Stimulated activated effector memory CD8-positive, alpha-beta T cell treated with anti-CD3 and anti-CD28 coated beads, Interleukin-12 subunit alpha, Interleukin-12 subunit beta, amount 100 ng/mL, for 72 hours (primary cell): ENCODE results near the gene ACAD9.
A peak's percentile ranks its signal among the peaks of the same experiment; 100 is the strongest.
"Not testable (repeated sequence)": the region's sequence is repeated elsewhere in the genome, so short reads cannot be mapped to it uniquely, and the experiment has no call there.

Experiments used
- ATAC-seq: fragments of 150-1000 bp; cut with Tn5 transposase; 2 replicates; pipeline ENCODE4 v1.10.0; 2021
- DNase-seq, 2 donors: peaks; one replicate each; pipeline ENCODE4 v3.0.0; 2021 to 2022; ENCODE audit warnings: low spot score in 2 of 2
- H3K27ac Mint-ChIP-seq: one replicate; pipeline ENCODE4 v1.8.0; 2022; ENCODE audit warnings: mild to moderate bottlenecking, mixed read lengths
- H3K36me3 Mint-ChIP-seq: one replicate; pipeline ENCODE4 v1.8.0; 2022; ENCODE audit warnings: mild to moderate bottlenecking, mixed read lengths
- H3K4me1 Mint-ChIP-seq: one replicate; pipeline ENCODE4 v1.8.0; 2022; ENCODE audit warnings: mixed read lengths
- H3K4me3 Mint-ChIP-seq: one replicate; pipeline ENCODE4 v1.8.0; 2022; ENCODE audit warnings: mild to moderate bottlenecking, mixed read lengths
- H3K9me3 Mint-ChIP-seq: one replicate; pipeline ENCODE4 v1.8.0; 2022; ENCODE audit warnings: mixed read lengths

ACAD9 gene

DNA sequence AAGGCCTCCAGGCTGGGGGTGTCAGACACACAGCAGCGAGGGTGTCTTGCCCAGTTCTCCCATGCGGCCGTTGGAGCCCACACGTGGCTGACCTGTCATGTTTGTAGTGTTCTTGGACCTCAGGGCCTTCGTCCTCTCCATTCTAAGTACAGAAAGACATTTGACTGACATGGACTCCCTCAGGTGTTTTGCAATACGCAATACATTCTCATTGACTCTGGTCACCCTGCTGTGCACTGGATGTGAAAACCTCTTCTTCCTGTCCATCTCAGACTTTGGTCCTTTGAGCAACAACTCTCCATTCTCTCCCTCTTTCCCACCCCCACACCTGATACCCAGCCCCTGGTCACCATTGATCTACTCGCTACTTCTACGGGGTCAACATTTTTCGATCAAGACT lies 28.9 kb upstream of the ACAD9 start:
- Mint-ChIP-seq H3K36me3 (no peaks in the 10 kb centered on the region), H3K9me3 (peaks cover 10% of the 10 kb centered on the region), H3K4me3 (no peak overlapping the region), H3K4me1 (peaks cover 16% of the 10 kb centered on the region), H3K27ac (no peak overlapping the region)
- DNase-seq: no peak
- no peak for ATAC-seq

DNA sequence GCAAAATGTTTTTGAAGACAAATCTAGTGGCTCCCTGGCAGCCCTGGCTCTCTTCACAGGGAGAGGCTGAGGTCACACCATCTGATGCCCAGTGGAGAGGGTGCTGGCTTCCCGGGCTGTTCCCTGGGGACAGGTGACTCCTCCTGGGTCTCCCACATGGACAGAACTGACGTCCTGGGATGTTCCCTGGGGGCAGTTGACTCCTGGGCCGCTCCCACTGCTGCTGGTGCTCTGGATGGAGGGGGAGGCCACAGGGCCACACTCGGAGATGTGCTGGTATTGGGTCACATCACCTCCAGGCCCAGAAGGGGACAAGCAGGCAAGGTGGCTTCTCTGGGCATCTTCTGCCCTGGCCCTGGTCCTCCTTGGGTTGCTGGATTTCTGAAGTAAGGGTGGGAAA lies 27.8 kb upstream of the ACAD9 start:
- Mint-ChIP-seq H3K27ac (no peak overlapping the region), H3K9me3 (peaks cover 10% of the 10 kb centered on the region), H3K36me3 (no peaks in the 10 kb centered on the region), H3K4me3 (no peak overlapping the region), H3K4me1 (peaks cover 6% of the 10 kb centered on the region)
- no peak for DNase-seq
- ATAC-seq: no peak

DNA sequence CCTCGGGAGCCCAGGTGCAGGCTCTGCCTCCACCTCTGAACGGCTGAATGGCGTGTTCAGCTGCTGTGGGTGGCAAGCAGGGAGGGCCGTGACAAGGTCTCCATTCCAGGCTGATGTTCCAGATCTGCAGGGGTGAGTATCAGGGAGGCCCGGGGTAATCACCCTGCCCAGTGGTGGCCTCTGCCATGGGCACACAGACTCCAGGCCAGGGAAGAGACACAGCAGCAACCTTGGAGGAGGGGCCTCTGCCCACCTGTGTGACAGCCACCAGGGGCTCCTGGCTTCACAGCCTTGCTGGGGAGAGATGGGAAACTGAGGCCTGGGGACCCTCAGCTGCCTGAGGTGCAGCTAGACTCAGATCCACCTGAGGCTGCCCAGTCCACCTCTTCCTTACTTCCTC lies 25.6 kb upstream of the ACAD9 start:
- ATAC-seq: no peak
- no peak overlapping the region for H3K27ac Mint-ChIP-seq
- H3K4me3 Mint-ChIP-seq: no peak overlapping the region
- no peak for DNase-seq
- no peaks in the 10 kb centered on the region for H3K36me3 Mint-ChIP-seq
- H3K9me3 Mint-ChIP-seq: peaks cover 20% of the 10 kb centered on the region
- no peaks in the 10 kb centered on the region for H3K4me1 Mint-ChIP-seq

DNA sequence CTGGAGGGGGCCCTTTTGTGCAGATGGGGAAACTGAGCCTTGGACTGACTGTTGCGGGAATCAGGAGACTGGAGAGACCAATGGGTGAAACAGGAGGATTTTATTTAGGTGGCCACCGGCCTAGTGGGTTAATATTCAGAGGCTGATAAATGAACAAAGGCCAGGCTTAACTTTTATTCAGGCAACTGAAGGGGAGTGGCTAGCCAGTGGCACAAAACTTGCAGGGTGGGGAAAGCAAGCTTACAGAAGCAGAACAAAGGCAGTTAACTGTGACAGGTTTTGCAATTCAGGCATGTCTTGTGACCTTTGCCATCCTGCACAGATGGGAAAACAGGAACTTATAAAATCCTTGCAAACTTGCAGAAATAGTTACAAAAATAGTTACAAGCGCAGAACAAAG lies 24.9 kb upstream of the ACAD9 start:
- no peak for DNase-seq
- peaks cover 23% of the 10 kb centered on the region for H3K9me3 Mint-ChIP-seq
- H3K27ac Mint-ChIP-seq: no peak overlapping the region
- no peaks in the 10 kb centered on the region for H3K36me3 Mint-ChIP-seq
- no peak for ATAC-seq
- H3K4me1 Mint-ChIP-seq: no peaks in the 10 kb centered on the region
- H3K4me3 Mint-ChIP-seq: no peak overlapping the region

DNA sequence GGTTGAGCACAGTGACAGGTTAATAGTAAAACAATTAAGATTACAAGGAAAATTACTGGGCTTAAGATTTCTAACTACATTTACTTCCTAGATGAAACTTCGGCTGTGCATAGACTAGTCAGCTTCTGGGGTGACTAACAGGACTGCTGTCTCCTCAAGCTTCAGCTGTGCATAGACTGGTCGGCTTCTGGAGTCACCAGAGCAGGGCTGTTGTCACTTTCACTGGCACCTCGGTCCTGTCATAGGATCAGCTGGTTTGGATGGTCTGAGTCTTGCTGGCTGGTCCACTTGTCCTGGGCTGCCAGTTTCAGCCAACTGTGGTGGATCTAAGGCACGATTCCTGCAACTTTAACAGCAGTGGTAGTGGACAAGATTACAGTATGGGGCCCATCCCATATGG lies 23.9 kb upstream of the ACAD9 start:
- DNase-seq (no peak), ATAC-seq (no peak)
- Mint-ChIP-seq H3K4me3 (no peak overlapping the region), H3K27ac (no peak overlapping the region), H3K4me1 (no peaks in the 10 kb centered on the region), H3K36me3 (no peaks in the 10 kb centered on the region), H3K9me3 (peaks cover 25% of the 10 kb centered on the region)

GRCh38 chr3:128858167-128858566 lies 21.3 kb upstream of the ACAD9 start:
- Mint-ChIP-seq H3K36me3 (no peaks in the 10 kb centered on the region), H3K4me3 (no peak overlapping the region)

DNA sequence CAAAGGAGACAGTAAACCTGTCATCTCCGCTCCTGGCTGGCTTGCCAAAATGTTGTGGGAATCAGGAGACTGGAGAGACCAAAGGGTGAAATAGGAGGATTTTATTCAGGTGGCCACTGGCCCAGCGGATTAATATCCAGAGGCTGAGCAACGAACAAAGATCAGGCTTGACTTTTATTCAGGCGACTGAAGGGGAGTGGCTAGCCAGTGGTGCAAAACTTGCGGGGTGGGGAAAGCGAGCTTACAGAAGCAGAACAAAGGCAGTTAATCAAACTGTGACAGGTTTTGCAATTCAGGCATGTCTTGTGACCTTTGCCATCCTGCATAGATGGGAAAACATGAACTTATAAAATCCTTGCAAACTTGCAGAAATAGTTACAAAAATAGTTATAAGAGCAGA lies 19.8 kb upstream of the ACAD9 start:
- Mint-ChIP-seq H3K4me3 (no peak overlapping the region), H3K27ac (no peak overlapping the region), H3K36me3 (no peaks in the 10 kb centered on the region), H3K4me1 (peaks cover 3% of the 10 kb centered on the region), H3K9me3 (peaks cover 22% of the 10 kb centered on the region)
- DNase-seq (no peak), ATAC-seq (no peak)

More at GRCh38 chr3:128858167-128858566, 21.3 kb upstream of the ACAD9 start:
- Mint-ChIP-seq H3K9me3 (peaks cover 31% of the 10 kb centered on the region), H3K27ac (no peak overlapping the region), H3K4me1 (no peaks in the 10 kb centered on the region)
- ATAC-seq (no peak), DNase-seq (no peak)

DNA sequence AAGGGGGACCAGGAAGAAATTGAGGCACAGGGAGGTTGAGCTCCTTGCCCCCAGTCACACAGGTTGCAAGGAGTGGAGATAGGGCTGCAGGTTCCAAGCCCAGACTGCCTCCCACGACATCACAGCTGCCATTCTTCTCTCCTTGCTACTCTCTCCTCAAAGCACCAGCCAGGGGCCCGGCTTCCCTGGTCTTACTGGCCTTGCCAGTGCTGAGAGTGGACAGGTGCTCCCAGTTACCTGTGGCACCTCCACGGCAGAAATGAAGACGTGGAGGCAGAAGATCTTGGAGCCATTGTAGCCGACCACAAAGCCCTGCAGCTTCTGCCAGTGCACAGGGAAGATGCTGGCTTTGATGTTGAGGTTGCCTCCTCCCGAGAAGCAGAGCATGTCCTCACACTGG lies 17.9 kb upstream of the ACAD9 start:
- H3K4me3 Mint-ChIP-seq: no peak overlapping the region
- H3K9me3 Mint-ChIP-seq: peaks cover 21% of the 10 kb centered on the region
- H3K27ac Mint-ChIP-seq: no peak overlapping the region
- ATAC-seq (no peak), DNase-seq (no peak)
- H3K4me1 Mint-ChIP-seq: peaks cover 6% of the 10 kb centered on the region
- no peaks in the 10 kb centered on the region for H3K36me3 Mint-ChIP-seq

- peaks cover 14% of the 10 kb centered on the region for H3K9me3 Mint-ChIP-seq
- ATAC-seq: peak; percentile 43
- peaks cover 6% of the 10 kb centered on the region for H3K4me1 Mint-ChIP-seq
- H3K27ac Mint-ChIP-seq: no peak overlapping the region
- no peak for DNase-seq
- H3K4me3 Mint-ChIP-seq: no peak overlapping the region
- H3K36me3 Mint-ChIP-seq: no peaks in the 10 kb centered on the region
Measured at GRCh38 chr3:128863560-128863959, 15.9 kb upstream of the ACAD9 start.

- DNase-seq (no peak), ATAC-seq (no peak)
- Mint-ChIP-seq H3K36me3 (no peaks in the 10 kb centered on the region), H3K27ac (no peak overlapping the region), H3K4me3 (no peak overlapping the region), H3K4me1 (peaks cover 6% of the 10 kb centered on the region), H3K9me3 (peaks cover 8% of the 10 kb centered on the region)
Measured at GRCh38 chr3:128864351-128864811, 15.0 kb upstream of the ACAD9 start.

GRCh38 chr3:128864849-128865804 lies 14.3 kb upstream of the ACAD9 start:
- H3K36me3 Mint-ChIP-seq, H3K27ac Mint-ChIP-seq, H3K9me3 Mint-ChIP-seq, H3K4me1 Mint-ChIP-seq, ATAC-seq, DNase-seq, H3K4me3 Mint-ChIP-seq: not testable (repeated sequence)

DNA sequence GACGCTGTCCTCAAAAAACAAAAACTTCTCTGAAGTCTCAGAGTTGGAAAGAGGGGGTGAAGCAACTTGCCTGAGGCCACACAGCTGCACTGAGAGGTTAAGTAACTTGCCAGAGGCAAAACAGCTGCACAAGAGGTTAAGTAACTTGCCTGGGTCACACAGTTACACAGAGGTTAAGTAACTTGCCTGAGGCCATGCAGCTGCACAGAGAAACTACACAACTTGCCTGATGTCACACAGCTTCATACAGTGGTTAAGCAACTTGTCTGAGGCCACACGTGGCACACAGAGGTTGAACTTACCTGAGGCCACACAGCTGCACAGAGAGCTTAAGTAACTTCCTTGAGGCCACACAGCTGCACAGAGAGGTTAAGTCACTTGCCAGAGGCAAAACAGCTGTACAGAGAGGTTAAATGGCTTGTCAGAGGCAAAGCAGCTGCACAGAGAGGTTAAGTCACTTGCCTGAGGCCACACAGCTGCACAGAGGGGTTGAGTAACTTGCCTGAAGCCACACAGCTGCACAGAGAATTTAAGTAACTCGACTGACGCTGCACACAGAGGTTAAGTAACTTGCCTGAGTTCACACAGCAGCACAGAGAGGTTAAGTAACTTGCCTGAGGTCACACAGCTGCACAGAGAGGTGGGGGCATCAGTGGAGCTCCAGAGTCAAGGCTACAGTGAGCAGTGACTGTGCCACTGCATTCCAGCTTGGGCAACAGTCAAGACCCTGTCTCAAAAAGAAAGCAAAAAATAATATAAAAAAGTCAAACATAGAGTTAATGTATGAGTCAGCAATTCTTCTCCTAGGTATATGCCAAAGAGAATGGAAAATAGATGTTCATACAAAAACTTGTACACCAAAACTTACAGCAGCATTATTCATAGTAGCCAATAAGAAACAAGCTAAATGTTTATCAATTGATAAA lies 12.0 kb upstream of the ACAD9 start:
- Mint-ChIP-seq H3K4me3 (no peak overlapping the region), H3K36me3 (no peaks in the 10 kb centered on the region), H3K27ac (no peak overlapping the region), H3K9me3 (no peaks in the 10 kb centered on the region), H3K4me1 (peaks cover 6% of the 10 kb centered on the region)
- DNase-seq: no peak
- no peak for ATAC-seq

- no peak for DNase-seq
- Mint-ChIP-seq H3K9me3 (no peaks in the 10 kb centered on the region), H3K4me1 (no peaks in the 10 kb centered on the region), H3K4me3 (no peak overlapping the region), H3K36me3 (no peaks in the 10 kb centered on the region), H3K27ac (peak overlapping the region; percentile 32)
- ATAC-seq: no peak
Measured at GRCh38 chr3:128870347-128870746, 9.1 kb upstream of the ACAD9 start.

- ATAC-seq: no peak
- Mint-ChIP-seq H3K27ac (no peak overlapping the region), H3K4me1 (no peaks in the 10 kb centered on the region)
Measured at GRCh38 chr3:128872282-128872681, 7.1 kb upstream of the ACAD9 start.

DNA sequence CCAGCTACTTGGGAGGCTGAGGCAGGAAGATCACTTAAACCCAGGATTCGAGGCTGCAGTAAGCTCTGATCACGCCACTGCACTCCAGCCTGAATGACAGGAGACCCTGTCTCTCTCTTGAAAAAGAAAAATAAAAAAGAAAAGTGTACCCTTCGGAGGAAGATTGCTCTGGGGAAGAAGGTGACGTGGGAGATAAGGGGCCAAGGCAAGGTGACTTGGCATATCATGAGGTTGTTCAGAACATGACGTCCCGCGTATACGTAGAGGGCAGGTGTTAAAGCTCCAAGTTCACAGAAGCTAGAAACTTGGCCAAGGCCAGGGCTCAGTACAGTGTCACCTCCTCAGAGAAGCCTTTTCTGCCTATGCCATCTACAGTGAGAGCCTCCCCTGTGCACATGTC lies 6.7 kb upstream of the ACAD9 start:
- Mint-ChIP-seq H3K4me3 (no peak overlapping the region), H3K4me1 (peaks cover 4% of the 10 kb centered on the region), H3K9me3 (no peaks in the 10 kb centered on the region)

More at GRCh38 chr3:128872282-128872681, 7.1 kb upstream of the ACAD9 start:
- Mint-ChIP-seq H3K4me3 (no peak overlapping the region), H3K9me3 (no peaks in the 10 kb centered on the region), H3K36me3 (no peaks in the 10 kb centered on the region)
- DNase-seq: no peak

More for the DNA sequence above, 6.7 kb upstream of the ACAD9 start:
- H3K27ac Mint-ChIP-seq: no peak overlapping the region
- ATAC-seq (no peak), DNase-seq (no peak)
- no peaks in the 10 kb centered on the region for H3K36me3 Mint-ChIP-seq
